ENCODE measurements around the gene ABTB2.

Gene ABTB2

GRCh38 chr11:34132261-34132965, 225.4 kb downstream of the ABTB2 start:
- intact Hi-C loops (cut with DNase I) = no loop called here
- DNase-seq = no peak

DNA sequence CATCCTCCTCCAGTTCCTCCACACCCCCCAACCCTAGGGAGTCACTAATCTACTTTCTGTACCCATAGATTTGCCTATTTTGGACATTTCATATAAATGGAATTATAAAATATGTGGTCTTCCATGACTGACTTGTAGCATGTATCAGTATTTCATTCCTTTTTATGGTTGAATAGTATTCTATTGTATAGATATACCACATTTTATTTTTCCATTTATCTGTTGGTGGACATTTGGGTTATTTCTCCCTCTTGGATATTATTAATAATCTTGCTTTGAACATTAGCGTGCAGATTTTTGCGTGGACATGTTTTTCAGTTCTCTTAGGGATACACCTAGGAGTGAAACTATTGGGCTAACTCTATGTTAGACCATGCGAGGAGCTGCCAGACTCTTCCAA, 229.0 kb downstream of the ABTB2 start:
- no peak for DNase-seq
- intact Hi-C loops (cut with DNase I) = no loop called here

- no peak for DNase-seq
- intact Hi-C loops (cut with DNase I) = no loop called here
Measured at GRCh38 chr11:34126959-34127848, 230.6 kb downstream of the ABTB2 start.

GRCh38 chr11:34124885-34125668, 232.7 kb downstream of the ABTB2 start:
- DNase-seq = no peak
- intact Hi-C loops (cut with DNase I) = no loop called here

- no peak for DNase-seq
- intact Hi-C loops (cut with DNase I) = no loop called here
Measured at GRCh38 chr11:34120651-34121050, 237.2 kb downstream of the ABTB2 start.

DNA sequence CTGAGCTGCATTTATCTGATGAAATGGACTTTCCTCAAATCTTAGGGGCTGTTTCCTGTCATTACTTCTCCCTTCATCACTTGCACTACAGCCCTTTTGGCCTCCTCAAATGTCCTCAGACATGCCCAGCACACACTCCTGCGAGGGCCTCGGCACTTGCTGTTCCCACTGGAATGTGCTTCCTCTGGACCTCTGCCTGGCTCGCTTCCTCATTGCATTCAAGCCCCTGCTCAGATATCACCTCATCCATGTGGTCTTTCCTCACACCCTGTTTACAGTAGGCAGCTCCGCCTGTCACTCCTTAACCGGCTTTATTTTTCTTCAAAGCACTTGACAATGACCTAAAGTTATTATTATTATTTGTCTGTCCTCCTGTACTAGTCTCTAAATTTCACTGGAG, 243.3 kb downstream of the ABTB2 start:
- intact Hi-C loops (cut with DNase I) = no loop called here
- DNase-seq = no peak

GRCh38 chr11:34114014-34114413, 243.8 kb downstream of the ABTB2 start:
- no peak for DNase-seq

DNA sequence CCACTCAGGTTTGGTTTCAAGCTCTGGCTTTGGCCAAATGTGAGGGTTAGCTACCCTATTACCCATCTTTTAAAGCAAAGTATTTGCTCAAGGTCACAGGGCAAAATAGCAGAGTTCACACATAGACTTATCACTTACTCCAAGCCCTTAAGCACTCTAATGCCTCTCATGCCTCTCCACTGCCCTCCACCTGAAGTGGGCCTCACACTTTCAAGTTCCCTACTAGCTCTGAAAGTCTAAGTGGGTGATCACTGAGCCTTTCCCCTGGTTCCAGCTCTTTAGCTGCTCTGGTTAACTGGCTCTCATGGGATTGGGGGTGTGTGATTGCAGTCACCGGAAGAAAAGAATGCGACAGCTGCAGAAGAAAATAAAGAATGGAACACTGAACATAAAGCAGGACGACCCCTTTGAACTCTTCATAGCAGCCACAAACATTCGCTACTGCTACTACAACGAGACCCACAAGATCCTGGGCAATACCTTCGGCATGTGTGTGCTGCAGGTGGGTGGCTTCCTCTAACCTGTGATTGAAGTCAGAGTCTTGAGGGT, 246.0 kb downstream of the ABTB2 start:
- no peak for DNase-seq
- intact Hi-C loops (cut with DNase I) = no loop called here

More at GRCh38 chr11:34114014-34114413, 243.8 kb downstream of the ABTB2 start:
- intact Hi-C loops (cut with DNase I) = no loop called here

GRCh38 chr11:34105957-34106504, 251.8 kb downstream of the ABTB2 start:
- DNase-seq = peak in 3 of 42 donors; percentile 3 to 40 (median 34)
- intact Hi-C loops (cut with DNase I) = loop anchor here (1.0 to 10.0 kb wide), 4 partner anchors 55 to 251 kb away; partner anchors contain the start of genes ABTB2 and CAPRIN1

DNA sequence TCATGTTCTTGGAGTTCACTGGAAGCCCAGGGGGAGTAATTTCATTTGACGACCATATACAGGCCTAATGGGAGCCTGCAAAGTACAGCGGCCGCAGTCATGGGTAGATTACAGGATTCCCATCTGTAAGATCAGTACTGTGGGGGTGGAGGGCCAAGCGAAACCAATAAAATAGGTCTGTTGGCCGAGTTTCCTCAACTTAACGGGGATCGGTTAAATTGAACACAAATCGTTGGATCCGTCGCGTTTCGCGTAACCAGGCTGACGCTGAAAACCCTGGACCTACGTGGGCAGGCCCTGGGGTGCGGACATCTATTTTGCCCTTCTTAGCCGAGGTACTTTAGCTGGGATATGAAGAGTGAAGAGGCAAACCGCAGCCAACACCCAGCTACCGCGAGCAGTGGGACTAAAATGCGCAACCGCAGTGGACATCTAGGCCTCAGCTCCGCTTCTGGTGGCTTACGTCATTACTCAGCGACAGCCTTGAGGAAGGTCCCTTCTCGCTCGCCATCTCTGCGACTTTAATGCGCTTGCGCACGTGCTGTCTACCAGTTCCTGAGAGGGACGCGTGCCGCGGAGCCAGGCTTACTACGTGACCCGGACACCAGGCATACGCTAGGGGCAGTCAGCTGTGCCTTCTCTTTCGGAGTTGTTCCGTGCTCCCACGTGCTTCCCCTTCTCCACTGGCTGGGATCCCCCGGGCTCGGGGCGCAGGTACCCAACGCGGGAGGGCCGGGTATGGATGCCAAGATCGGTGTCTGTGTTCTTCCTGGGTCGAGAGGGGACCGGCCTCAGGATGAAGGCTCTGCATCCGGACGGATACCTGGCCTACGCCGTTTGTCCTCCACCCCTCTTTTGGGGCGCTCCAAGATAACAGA, 252.5 kb downstream of the ABTB2 start, which contains the start of gene NAT10:
Gene NAT10 (plus strand): TSS at position 551 of the 878 bp plus-strand sequence. CDS start 2,597 bp downstream, outside the sequence.
- intact Hi-C loops (cut with DNase I) = loop anchor here (1.0 to 10.0 kb wide), 4 partner anchors 54 to 252 kb away; partner anchors contain the start of genes ABTB2 and CAPRIN1

GRCh38 chr11:34104680-34105078, 253.1 kb downstream of the ABTB2 start:
- intact Hi-C loops (cut with DNase I) = loop anchor here (1.0 to 10.0 kb wide), 4 partner anchors 53 to 253 kb away; partner anchors contain the start of genes ABTB2 and CAPRIN1
- no peak for DNase-seq

More for the DNA sequence above, 252.5 kb downstream of the ABTB2 start, which contains the start of gene NAT10:
- DNase-seq = peak; percentile 88 to 98 (median 95)
